HepG2 (cell line): Measurements from ENCODE around the gene MRPL51. TPM values are rescaled to one million over a fixed set of nuclear protein-coding genes. Genes with fewer than 3 reads are reported as not detected.

Experiments used
- FOSL2 ChIP-seq: sonication (generic); formaldehyde crosslinking; IDR thresholded peaks from 2 replicates; pipeline ENCODE4 v1.4.0; 2020; ENCODE audit warnings: missing genetic modification reagents
- FOXK1 ChIP-seq: sonication (generic); formaldehyde crosslinking; IDR thresholded peaks from 2 replicates; pipeline ENCODE4 v1.4.0; 2020; ENCODE audit warnings: low read depth, missing genetic modification reagents, borderline replicate concordance
- FOXP1 ChIP-seq, 2 experiments: fragments of 450-650 bp in 1 of 2; IDR thresholded peaks; 2 replicates each; pipeline ENCODE4 v1.6.1; 2017 to 2018; ENCODE audit warnings: antibody characterized with exemption in 1 of 2
- HOXA9 ChIP-seq: sonication (generic); formaldehyde crosslinking; IDR thresholded peaks from 2 replicates; pipeline ENCODE4 v1.8.1; 2022; ENCODE audit warnings: missing genetic modification reagents, mild to moderate bottlenecking, moderate library complexity, borderline replicate concordance
- IRF1 ChIP-seq: sonication (generic); formaldehyde crosslinking; IDR thresholded peaks from 2 replicates; pipeline ENCODE4 v1.4.0; 2020; ENCODE audit warnings: low read depth, mild to moderate bottlenecking, missing genetic modification reagents
- IRF2 ChIP-seq: IDR thresholded peaks from 2 replicates; pipeline ENCODE4 v1.6.1; 2018; ENCODE audit warnings: missing genetic modification reagents, missing compliant biosample characterization
- IRX3 ChIP-seq: sonication (generic); formaldehyde crosslinking; IDR thresholded peaks from 2 replicates; pipeline ENCODE4 v1.8.1; 2023; ENCODE audit warnings: mild to moderate bottlenecking, low read depth, missing genetic modification reagents, borderline replicate concordance
- KAT7 ChIP-seq: IDR thresholded peaks from 2 replicates; pipeline ENCODE4 v1.6.1; 2018; ENCODE audit warnings: borderline replicate concordance, missing compliant biosample characterization
- KDM5B ChIP-seq: sonication (generic); formaldehyde crosslinking; IDR thresholded peaks from 2 replicates; pipeline ENCODE4 v1.4.0; 2020; ENCODE audit warnings: missing genetic modification reagents, mild to moderate bottlenecking, borderline replicate concordance
- MAZ ChIP-seq, 2 experiments: sonication (generic) in 1 of 2; formaldehyde crosslinking in 1 of 2; IDR thresholded peaks; 2 replicates each; pipeline versions ENCODE4 v1.5.0 to v1.6.1; 2012 to 2020; ENCODE audit warnings: low read depth in 2 of 2, mild to moderate bottlenecking in 2 of 2, borderline replicate concordance in 1 of 2, improper control_type of control experiment in 1 of 2, low read length in 1 of 2, missing genetic modification reagents in 1 of 2, moderate library complexity in 1 of 2
- MLLT10 ChIP-seq: sonication (generic); formaldehyde crosslinking; IDR thresholded peaks from 2 replicates; pipeline ENCODE4 v1.4.0; 2020; ENCODE audit warnings: missing genetic modification reagents
- MYC ChIP-seq: sonication (generic); formaldehyde crosslinking; IDR thresholded peaks from 2 replicates; pipeline ENCODE4 v1.9.0; 2021; ENCODE audit warnings: missing genetic modification reagents, borderline replicate concordance
- MYPOP ChIP-seq: sonication (generic); formaldehyde crosslinking; IDR thresholded peaks from 2 replicates; pipeline ENCODE4 v1.8.1; 2023; ENCODE audit warnings: mild to moderate bottlenecking, moderate library complexity, missing genetic modification reagents
- NPAS2 ChIP-seq: sonication (generic); formaldehyde crosslinking; IDR thresholded peaks from 2 replicates; pipeline ENCODE4 v1.8.0; 2022; ENCODE audit warnings: mild to moderate bottlenecking, missing genetic modification reagents, borderline replicate concordance
- POGK ChIP-seq: sonication (generic); formaldehyde crosslinking; conservative IDR thresholded peaks from 2 replicates; pipeline ENCODE4 v1.8.0; 2022; ENCODE audit warnings: mild to moderate bottlenecking, moderate library complexity, missing genetic modification reagents
- SALL1 ChIP-seq: sonication (generic); formaldehyde crosslinking; IDR thresholded peaks from 2 replicates; pipeline ENCODE4 v1.8.0; 2022; ENCODE audit warnings: mild to moderate bottlenecking, missing genetic modification reagents
- TSC22D2 ChIP-seq: sonication (generic); formaldehyde crosslinking; IDR thresholded peaks from 2 replicates; pipeline ENCODE4 v1.5.1; 2020; ENCODE audit warnings: missing genetic modification reagents, mild to moderate bottlenecking, borderline replicate concordance
- ZBTB10 ChIP-seq: sonication (generic); formaldehyde crosslinking; IDR thresholded peaks from 2 replicates; pipeline ENCODE4 v1.4.0; 2020; ENCODE audit warnings: missing genetic modification reagents, borderline replicate concordance
- ZKSCAN8 ChIP-seq: IDR thresholded peaks from 2 replicates; pipeline ENCODE4 v1.6.1; 2016; ENCODE audit warnings: borderline replicate concordance, missing genetic modification reagents, missing compliant biosample characterization
- ZNF10 ChIP-seq: sonication (generic); formaldehyde crosslinking; IDR thresholded peaks from 2 replicates; pipeline ENCODE4 v1.4.0; 2020; ENCODE audit warnings: mild to moderate bottlenecking, low read depth, missing genetic modification reagents, borderline replicate concordance
- ZNF230 ChIP-seq: sonication (generic); formaldehyde crosslinking; IDR thresholded peaks from 2 replicates; pipeline ENCODE4 v1.4.0; 2020; ENCODE audit warnings: mild to moderate bottlenecking, missing genetic modification reagents
- ZSCAN20 ChIP-seq: sonication (generic); formaldehyde crosslinking; IDR thresholded peaks from 2 replicates; pipeline ENCODE4 v1.4.0; 2020; ENCODE audit warnings: missing genetic modification reagents, mild to moderate bottlenecking, borderline replicate concordance
- polyA plus RNA-seq, 8 experiments: library from polyadenylated mRNA; depleted of rRNA in 3 of 8; stranded (reverse) in 7 of 8; unstranded in 1 of 8; fragments of >200 nt; fragmentation: Illumina TruSeq in 4 of 8; extraction: Trizol in 4 of 8; gene quantifications; 2 replicates each; pipeline versions ENCODE4 v1.2.1 to v1.2.3, GENCODE V29; 2011 to 2016; ENCODE audit warnings: low read depth in 4 of 8, missing spikeins in 1 of 8, mixed read lengths in 1 of 8; ENCODE audit not compliant: insufficient read depth in 1 of 8
- total RNA-seq, 5 experiments: library from RNA; depleted of rRNA; stranded (reverse); fragments of >200 nt; fragmentation: Illumina TruSeq; extraction: Trizol; gene quantifications; 2 replicates each; pipeline ENCODE4 v1.2.3, GENCODE V29; 2016; ENCODE audit warnings: low read depth in 1 of 5

The MRPL51 gene
- total and polyA plus RNA-seq, 2 of the 13 experiments (the other 11 are each of a cell fraction or from before 2014, with no cell fraction given), result 64.8 to 278 TPM

- TF ChIP-seq ZNF230 (CRISPR knock-in tag) (peak; percentile 85; the same call in 1 of the 2 replicates), IRX3 (CRISPR knock-in tag) (no peak), FOSL2 (CRISPR knock-in tag) (0 out of 2 replicates have a peak, but pooled peaks have one; percentile 17), KAT7 (peak; percentile 59; the same call in 1 of the 2 replicates), MLLT10 (CRISPR knock-in tag) (no peak), TSC22D2 (CRISPR knock-in tag) (no peak), HOXA9 (no peak), POGK (0 out of 2 replicates have a peak, but pooled peaks have one; percentile 35), SALL1 (CRISPR knock-in tag) (peak; percentile 80), KDM5B (peak; percentile 90), IRF2 (CRISPR knock-in tag) (peak; percentile 56; the same call in 1 of the 2 replicates), IRF1 (CRISPR knock-in tag) (no peak), MAZ (IDR thresholded peaks at IDR 0.05; ENCODE audit: borderline replicate concordance, low read depth, low read length) (no peak), MAZ (CRISPR knock-in tag; IDR thresholded peaks at IDR 0.05; ENCODE audit: low read depth) (peak; percentile 93), ZBTB10 (CRISPR knock-in tag) (no peak), ZSCAN20 (CRISPR knock-in tag) (no peak), FOXP1 (IDR thresholded peaks at IDR 0.05) (no peak), FOXP1 (CRISPR knock-in tag; IDR thresholded peaks at IDR 0.05) (no peak), NPAS2 (CRISPR knock-in tag) (no peak), ZNF10 (CRISPR knock-in tag) (no peak), ZKSCAN8 (CRISPR knock-in tag) (no peak), MYPOP (CRISPR knock-in tag) (peak; percentile 97), FOXK1 (CRISPR knock-in tag) (no peak; the same call in 1 of the 2 replicates), MYC (CRISPR knock-in tag) (no peak; the same call in 1 of the 2 replicates)
Measured at GRCh38 chr12:6470375-6471163, 22.5 kb downstream of the MRPL51 start, which contains the start of gene VAMP1 (continued).
